CMK (cell line): Measurements from ENCODE around the gene NRGN.

Source experiments
- DNase-seq: peaks from one replicate; pipeline ENCODE4 v3.0.0-alpha.2; 2010; ENCODE audit warnings: low read depth

Gene NRGN

GRCh38 chr11:124739479-124740276 lies at the start of gene NRGN:
Gene NRGN (plus strand): TSS chr11:124739942. CDS start chr11:124740085, 143 bp downstream.
- peak; percentile 87 for DNase-seq

DNA sequence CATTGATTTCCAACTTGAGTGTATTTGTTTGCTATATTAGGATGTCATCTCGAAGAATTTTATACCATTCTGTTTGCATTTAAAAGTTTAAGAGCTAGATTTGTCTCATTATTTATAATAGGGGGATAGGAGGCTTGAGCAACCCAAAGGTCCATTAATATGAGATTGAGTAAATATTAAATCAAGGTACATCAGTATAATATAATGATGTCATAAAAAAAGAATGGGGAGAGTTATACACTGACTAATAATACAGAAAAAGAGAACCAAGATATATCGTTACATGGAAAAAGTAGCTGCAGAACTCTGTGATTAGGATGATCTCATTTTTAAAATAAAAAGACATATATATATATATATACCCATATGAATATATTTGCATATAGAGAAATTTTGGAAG lies 46.6 kb upstream of the NRGN start:
- no peak for DNase-seq

DNA sequence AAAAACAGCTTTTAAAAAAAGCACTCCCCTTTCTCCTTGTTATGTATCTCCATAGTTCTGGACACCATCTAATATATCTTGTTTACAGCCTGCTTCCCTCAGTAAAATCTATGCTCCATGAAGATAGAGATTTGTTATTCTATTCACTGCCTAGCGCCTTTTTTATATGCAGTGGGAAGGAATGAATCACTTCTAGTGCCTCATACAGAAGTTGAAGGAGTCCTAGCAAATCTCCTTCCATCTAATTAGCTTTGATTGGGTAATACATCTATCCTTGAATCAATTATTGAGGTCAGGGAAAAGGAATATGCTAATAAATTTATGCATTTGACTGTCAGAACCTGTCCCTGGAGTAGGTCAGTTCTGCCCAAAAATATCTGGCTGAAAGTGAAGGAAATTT lies 40.2 kb upstream of the NRGN start:
- no peak for DNase-seq

GRCh38 chr11:124700028-124700427 lies 39.7 kb upstream of the NRGN start:
- no peak for DNase-seq

DNA sequence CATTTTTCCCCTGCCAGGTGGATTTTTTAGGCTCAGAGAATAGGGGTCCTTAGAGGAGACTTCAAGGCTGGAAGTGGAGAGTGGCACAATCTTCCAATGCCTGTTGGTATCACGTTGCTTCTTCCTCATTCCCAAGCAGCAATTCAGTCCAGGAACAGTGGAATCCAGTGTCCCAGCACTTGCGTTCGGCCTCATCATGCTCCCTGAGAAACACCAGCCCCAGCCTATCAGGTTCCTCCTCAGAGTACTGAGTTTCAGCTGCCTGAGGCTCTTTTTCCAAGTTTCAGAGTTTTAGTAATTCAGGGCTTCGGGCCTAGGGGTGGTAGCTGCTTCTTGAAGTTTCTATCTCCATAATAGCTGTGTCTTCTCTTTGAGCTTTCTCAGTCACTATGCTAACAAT lies 31.9 kb upstream of the NRGN start:
- DNase-seq, result no peak

DNA sequence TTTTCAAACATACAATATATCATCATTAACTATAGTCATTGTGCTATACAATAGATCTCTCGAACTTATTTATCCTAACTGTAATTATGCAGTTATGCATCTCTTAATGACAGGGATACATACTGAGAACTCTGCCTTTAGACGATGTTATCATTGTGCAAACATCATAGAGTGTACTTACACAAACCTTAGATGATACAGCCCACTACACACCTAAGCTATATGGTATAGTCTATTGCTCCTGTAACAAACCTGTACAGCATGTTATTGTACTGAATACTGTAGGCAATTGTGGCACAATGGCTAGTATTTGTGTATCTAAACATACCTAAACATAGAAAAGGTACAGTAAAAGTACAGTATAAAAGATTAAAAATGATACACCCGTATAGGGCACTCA lies 27.4 kb upstream of the NRGN start:
- DNase-seq, result no peak

GRCh38 chr11:124716591-124716990 lies 23.2 kb upstream of the NRGN start:
- DNase-seq, result no peak

- DNase-seq, result no peak
Observed at GRCh38 chr11:124717421-124717785, 22.3 kb upstream of the NRGN start.

GRCh38 chr11:124717786-124718651 lies 21.7 kb upstream of the NRGN start:
- DNase-seq, result no peak

DNA sequence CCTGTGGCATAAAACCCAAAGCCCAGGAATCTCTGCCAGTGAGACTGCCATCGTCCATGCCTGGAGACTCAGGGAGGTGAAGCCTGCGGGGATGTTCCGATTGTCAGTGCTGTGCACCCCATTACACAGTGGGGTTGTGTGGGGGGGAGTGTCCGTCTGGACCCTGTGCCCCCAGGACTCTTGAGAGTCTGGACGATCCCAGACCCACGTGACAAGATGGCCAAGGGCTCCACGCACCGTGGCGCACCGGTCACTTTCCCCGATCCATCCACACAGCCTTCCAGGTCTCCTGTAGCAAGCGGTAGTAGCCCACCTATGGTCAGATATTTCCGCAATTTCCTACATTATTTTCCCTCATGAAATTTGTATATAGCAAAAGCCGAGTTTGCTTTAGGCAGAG lies 20.9 kb upstream of the NRGN start:
- DNase-seq, result no peak

DNA sequence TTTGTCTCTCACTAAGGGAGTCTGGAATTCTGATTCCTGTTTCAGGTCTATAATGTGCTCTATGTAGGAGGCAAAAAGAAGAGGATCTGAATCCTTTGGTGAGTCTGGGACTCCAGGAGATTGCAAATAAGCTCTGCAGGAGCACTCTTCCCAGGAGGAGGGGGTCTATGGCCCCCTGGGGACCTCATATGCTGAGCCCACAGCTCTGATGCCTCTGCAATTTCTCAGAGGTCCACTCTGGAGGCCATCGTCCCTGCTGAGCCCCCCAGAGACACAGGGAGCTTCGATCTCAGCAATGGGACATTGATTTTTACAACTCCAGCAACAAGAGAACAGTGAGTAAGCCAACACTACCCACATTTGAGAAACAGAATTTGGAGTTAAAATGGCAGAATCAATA lies 20.2 kb upstream of the NRGN start:
- no peak for DNase-seq

GRCh38 chr11:124722176-124722575 lies 17.6 kb upstream of the NRGN start:
- DNase-seq, result no peak

DNA sequence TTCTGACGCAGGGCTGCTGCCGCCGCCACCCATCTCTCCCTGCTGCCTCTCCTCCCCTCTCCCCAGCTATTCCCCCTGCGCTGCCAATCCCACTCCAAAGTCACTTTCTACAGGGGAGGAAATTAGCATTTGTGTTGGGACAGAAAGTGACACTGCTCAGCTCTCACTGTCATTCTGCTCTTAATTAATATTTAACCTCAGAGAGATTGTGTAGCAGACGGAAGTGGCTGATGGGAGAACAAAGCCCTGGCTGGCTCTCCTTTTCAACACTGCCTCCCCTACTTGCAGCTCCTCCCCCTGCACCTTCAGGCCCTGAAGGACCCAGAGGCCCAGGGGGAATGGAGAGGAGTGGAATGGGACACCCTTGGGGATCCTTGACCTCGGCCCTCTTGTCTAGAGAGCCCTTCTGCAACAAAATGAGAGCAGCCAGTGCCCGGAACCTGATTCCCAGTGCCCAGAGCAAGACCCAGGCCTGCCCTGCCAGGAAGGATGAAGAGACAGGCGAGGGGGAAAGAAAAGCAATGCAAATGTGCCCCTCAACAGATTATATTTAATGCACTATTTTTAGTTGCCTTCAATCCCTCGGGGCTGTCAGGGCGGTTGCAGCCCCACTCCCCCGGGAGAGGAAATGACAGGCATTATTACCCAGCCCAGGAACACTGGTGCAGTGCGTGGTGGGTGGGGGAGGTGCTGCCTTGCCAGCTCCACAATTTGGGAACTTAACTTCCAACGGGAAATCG lies 14.6 kb upstream of the NRGN start:
- DNase-seq, result no peak

DNA sequence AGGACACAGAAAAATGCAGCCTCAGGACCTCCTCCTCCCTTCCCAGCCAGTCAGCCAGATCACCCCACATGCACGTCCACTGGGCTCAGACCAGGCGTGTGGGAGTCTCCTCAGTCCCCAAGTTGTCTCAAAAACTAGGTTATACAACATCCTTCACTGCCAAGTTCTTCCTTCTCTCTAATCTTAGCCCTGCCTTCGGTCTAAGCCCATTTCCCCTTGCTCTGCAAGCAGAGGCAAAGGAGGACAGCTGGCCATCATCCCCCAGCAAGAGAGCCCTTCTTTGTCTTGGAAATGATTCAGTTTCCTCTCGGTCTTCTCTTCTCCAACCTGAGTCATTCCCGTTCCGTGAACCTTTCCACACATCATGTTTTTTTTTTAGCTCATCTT lies 14.0 kb upstream of the NRGN start:
- no peak for DNase-seq

- DNase-seq, result no peak
Observed at GRCh38 chr11:124727474-124727873, 12.3 kb upstream of the NRGN start.

GRCh38 chr11:124728134-124728533 lies 11.6 kb upstream of the NRGN start:
- DNase-seq, result no peak

DNA sequence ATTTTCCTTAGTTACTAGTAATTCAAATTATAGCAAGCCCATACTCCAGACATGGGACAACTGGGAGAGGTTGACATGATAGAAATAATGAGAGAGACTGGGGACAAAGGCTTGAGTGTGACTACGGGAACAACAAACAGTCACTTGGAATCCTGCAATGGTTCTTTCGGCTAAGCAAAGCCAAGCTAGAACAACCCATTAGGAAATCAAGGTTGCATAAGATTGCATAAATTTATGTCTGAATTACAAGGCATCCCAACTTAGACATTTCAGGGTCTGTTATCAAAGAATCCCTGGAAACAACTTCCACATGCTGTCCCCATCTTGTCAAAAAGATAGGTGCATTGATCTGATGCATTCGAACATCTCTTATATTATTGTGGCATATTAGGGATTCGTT lies 10.2 kb upstream of the NRGN start:
- DNase-seq, result no peak

- DNase-seq, result no peak
Observed at GRCh38 chr11:124732230-124732629, 7.5 kb upstream of the NRGN start.

GRCh38 chr11:124736736-124737135 lies 3.0 kb upstream of the NRGN start:
- DNase-seq, result no peak

GRCh38 chr11:124737638-124738305 lies 2.0 kb upstream of the NRGN start:
- DNase-seq, result no peak

DNA sequence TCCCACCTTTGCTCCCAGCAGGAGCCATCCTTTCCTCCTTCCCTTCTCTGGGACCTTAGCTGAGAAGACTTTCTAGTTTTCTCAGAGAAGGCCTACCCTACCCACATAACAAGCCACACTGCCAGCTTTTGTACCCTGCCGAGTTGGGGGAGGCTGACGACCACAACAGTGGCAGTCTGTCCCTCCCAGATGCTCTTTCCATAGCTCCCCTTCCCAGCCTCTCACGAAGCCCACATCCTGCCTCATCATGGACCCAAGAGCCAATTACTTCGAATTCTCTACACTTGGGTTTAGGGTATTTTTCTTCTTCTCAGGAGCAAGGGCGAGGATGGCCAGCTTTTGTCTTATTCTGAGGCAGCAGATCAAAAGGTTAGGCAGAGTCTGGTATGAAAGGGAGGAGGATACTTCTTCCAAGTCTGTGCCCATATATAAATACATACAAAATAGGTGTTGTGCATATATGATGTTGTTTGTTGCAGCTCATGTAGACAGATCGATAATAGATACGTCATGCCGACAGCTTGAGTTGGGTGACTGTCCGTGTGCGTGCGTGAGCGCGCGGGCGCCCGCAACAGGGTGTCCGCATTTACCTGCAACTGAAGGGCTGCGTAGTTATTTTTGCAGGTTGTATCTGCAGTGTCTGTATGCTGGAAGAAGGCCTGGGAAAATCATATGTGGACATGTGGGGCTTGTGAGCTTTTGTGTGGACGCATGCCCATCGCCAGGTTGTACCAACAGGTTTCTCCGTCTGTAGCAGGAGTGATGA lies 846 bp upstream of the NRGN start:
- no peak for DNase-seq
